Renal cortex interstitium (tissue), 11 donors: ENCODE data around the gene CDK9. TPM values are rescaled to one million over a fixed set of nuclear protein-coding genes. Genes with fewer than 3 reads are reported as not detected.
"Not testable (repeated sequence)": the region's sequence is repeated elsewhere in the genome, so short reads cannot be mapped to it uniquely, and the experiment has no call there.

ENCODE experiments used
- DNase-seq, 11 donors: peaks; one replicate each; pipeline ENCODE4 v3.0.0-alpha.2; 2013; ENCODE audit warnings: low read depth in 9 of 11, low spot score in 4 of 11; ENCODE audit errors: extremely low read depth in 1 of 11
- polyA plus RNA-seq, 3 donors: library from polyadenylated mRNA; unstranded; fragments of 120-200 nt; gene quantifications; one replicate each; pipeline ENCODE4 v1.2.1, GENCODE V29; 2013; ENCODE audit not compliant: insufficient read length in 3 of 3

The CDK9 gene
- polyA plus RNA-seq, 3 donors = 67.5 to 75.5 (median 73.9) TPM

DNA sequence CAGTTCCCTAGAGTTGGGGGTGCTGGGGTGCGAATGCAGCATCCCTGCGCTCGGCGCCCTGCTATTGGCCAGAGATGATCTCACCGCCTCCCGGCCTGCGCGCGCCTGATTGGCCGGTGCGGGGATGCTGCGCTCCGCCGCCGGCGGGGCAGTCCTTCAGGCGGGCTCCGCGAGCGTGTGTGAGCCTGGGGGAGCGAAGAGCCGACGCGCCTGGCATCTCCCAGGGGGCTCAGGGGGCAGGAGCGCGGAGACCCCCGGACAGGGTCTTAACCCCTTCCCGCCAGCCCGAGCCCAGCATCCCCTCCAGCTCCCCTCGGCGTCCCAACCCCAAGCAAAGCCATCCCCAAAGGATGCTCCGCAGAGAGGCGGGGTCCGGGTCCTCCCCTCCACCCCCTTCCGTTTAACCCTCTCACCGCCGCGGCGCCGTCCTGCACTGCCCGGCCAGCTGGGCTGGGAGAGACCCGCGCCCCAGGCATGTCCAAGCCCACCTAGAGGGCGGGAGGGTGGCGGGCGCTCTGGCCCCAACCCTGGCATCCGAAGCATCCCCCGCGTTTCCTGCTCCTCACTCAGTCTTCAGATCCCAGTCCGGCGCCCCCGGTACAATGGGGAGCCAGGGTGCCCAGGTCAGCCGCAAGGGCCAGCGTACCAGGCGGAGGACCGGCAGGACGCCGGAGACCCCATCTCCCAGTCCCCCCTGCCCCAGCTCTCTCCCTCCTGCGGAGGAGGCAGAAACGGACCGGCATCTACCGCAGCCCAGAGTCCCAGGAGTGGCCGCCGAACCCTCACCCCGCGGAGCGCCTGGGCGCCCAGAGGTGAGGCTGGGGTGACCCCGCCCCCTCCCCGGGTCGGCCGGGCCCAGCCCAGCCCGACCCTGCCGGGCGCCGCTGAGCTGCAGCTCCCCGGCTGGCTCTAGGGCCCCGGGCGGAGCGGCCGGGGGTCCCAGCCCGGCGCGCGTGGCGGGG is 31.5 kb upstream of the CDK9 start:
- DNase-seq = no peak

- no peak for DNase-seq
Measured at GRCh38 chr9:127755061-127756060, 30.5 kb upstream of the CDK9 start.

DNA sequence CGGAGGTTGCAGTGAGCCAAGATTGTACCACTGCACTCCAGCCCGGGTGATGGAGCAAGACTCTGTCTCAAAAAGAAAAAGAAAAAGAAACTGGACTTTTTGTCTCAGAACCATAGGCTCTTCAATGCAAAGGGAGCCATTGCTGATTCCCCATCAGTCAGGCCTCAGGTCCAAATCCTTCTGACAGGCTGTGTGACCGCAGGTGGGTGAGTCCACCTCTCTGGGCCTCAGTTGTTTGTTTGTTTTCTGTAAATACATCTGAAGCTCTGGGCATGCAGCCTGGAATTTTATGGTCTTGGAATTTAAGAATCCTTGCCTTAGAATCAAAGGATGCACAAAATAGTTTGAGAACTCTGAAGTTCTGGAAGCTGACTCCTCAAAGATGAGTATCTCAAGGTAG is 29.6 kb upstream of the CDK9 start:
- DNase-seq = no peak

GRCh38 chr9:127756776-127757175 is 29.1 kb upstream of the CDK9 start:
- not testable (repeated sequence) for DNase-seq

- DNase-seq = no peak
Measured at GRCh38 chr9:127758843-127759242, 27.0 kb upstream of the CDK9 start.

GRCh38 chr9:127761061-127761460 is 24.8 kb upstream of the CDK9 start:
- DNase-seq = no peak

DNA sequence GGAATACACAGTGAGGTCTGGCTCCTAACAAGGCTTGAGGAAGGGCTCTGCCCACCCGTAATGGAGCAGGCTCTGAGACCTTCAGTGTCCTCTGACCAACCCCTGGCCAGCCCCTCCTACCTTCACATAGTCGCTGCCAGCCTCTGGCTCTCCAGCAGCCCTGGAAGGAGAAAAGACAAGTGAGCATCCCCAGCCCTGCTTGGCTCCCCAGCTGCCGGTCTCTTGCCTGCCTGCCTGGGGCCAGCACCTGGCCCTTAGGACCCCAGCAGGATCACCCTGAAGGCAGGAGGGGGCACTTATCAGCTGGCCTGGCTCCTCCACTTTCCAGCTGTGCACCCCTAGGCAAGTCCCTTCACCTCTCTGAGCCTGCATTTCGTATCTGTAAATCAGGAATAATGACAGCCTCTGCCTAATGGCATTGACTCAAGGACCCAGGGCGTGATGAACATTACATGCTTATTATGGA is 24.3 kb upstream of the CDK9 start:
- DNase-seq = no peak

- DNase-seq = no peak
Measured at GRCh38 chr9:127762111-127762676, 23.6 kb upstream of the CDK9 start.

GRCh38 chr9:127763918-127764384 is 21.9 kb upstream of the CDK9 start:
- DNase-seq = no peak

- no peak for DNase-seq
Measured at GRCh38 chr9:127765418-127765817, 20.4 kb upstream of the CDK9 start.

GRCh38 chr9:127767410-127767809 is 18.4 kb upstream of the CDK9 start:
- DNase-seq = no peak

DNA sequence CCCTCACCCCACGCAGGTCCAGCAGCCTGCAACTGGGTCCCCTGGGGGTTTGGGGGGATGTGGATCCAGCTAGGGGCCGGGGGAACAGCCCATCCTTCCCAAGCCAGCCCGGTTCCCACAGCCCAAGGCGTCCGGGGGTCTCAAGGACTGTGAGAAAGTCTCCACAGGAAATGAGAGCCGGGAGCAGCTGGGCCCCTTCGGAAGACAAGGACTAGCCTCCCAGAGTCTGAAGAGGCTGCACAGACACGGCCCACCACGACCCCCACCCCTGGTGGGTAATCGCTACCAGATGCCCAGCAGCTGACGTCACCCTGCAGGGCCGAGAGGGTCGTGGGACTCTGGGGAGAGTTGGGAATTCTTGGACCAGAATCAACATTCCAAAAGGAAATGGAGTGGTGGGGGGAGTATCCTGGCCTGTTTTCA is 17.9 kb upstream of the CDK9 start:
- DNase-seq = peak in 1 of 11 donors; percentile 48

DNA sequence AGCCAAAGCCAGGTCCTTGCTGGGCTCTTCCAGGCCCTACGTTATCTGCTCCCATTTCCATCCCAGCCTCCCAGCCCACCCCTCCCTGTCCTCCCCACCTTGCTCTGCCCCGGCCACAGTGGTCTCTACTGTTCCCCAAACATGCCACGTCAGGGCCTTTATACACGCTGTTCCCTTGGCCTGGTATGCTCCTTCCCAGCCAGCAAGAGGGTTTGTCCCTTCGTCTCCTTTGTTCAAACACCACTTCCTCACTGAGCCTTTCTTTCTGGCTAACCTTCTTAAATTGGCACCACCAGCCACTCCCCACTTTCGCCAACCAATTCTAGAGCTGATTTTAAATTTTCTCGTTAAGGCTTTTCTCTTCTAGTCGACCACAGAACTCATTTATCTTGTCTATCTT is 17.1 kb upstream of the CDK9 start:
- no peak for DNase-seq

DNA sequence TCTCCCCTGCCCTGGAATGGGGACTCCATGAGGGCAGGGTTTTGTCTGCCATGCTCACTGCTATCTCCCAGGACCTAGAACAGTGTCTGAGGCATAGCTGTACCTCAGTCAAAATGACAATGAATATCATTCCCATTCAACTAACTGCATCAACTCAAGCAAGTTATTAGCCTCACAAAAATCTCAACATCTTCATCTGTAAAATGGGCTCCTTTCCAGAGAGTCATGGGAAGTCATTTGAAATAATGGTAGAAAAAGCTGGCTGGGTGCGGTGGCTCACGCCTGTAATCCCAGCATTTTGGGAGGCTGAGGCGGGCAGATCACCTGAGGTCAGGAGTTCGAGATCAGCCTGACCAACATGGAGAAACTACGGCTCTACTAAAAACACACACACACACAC is 16.7 kb upstream of the CDK9 start:
- no peak for DNase-seq

- no peak for DNase-seq
Measured at GRCh38 chr9:127769929-127770582, 15.8 kb upstream of the CDK9 start.

DNA sequence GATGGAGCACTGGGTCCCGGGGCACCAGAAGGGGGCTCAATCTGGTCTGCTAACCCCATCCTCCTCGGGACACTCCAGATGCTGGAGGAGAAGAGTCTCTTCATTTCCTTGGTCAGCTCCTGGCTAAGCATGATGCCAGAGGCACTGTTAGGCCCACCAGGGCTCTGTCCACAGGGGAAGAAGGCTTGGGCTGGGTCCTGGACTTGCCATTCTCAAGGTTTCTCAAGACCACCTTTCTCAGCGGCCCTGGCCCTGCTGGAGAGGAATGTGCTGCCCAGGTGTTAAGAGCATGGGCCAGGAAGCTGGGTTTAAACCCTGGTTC is 15.3 kb upstream of the CDK9 start:
- no peak for DNase-seq

DNA sequence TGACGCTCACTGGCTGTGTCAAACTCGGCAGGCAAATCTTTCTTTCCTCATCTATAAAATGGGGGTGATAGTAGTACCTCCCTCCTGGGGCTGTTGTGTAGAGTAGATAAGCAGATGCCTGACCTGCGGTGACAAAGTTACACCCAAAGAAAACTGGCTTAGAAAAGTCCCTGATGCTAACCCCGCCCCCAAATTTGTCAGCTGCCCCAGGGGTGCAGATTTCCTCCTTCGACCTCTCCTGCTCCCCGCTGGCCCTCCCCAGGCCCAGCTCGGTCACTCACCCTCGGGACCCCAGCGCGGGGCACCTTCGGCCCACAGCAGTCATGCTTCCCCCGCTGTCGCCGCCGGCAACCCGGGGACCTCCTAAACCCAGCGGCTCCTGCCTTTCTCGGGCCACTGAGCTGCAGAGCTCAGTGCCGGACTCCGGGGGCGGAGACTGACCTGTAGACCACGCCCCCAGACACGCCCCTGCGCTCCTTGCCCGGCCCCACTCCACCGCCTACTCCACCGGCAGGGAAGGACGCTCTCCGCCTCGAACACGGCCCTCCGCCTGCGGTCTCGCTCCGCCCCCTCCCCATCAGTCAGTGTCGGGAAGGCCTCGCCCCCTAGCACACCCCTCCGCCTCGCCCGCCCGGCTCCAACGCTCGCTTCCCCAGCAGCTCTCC is 14.8 kb upstream of the CDK9 start:
- DNase-seq = peak; percentile 88 to 98 (median 96)

- no peak for DNase-seq
Measured at GRCh38 chr9:127771570-127772189, 14.2 kb upstream of the CDK9 start.
